HepG2 (cell line): Measurements from ENCODE around the gene IAH1. TPM values are rescaled to one million over a fixed set of nuclear protein-coding genes. Genes with fewer than 3 reads are reported as not detected.
"Not testable (repeated sequence)": the region's sequence is repeated elsewhere in the genome, so short reads cannot be mapped to it uniquely, and the experiment has no call there.

ENCODE experiments used
- ATAC-seq: fragments of 200-7000 bp; cut with Tn5 transposase; 3 replicates; pipeline ENCODE4 v1.9.1; 2020; ENCODE audit warnings: mild to moderate bottlenecking, moderate library complexity
- BruUV-seq: library from RNA; stranded (reverse); fragments of 400-500 nt; replicated peaks from 2 replicates; lab custom pipeline; 2021; lab: Mats Ljungman, UMichigan
- CTCF ChIA-PET: fragments of 300-600 bp; formaldehyde crosslinking; extraction: SDS; loops from one replicate; lab custom pipeline; 2021; ENCODE audit warnings: low total read pairs, inconsistent platforms, low intra/inter-chr PET ratio; lab: Yijun Ruan, JAX
- POLR2A ChIA-PET: fragments of 350-600 bp; sonication (Branson Sonifier 250); formaldehyde crosslinking; loops from one replicate; lab custom pipeline; 2020; ENCODE audit warnings: antibody characterized with exemption, inconsistent platforms; lab: Yijun Ruan, JAX
- DNase-seq: peaks from one replicate; pipeline ENCODE4 v3.0.0-alpha.2; 2015; ENCODE audit warnings: low spot score
- FAIRE-seq: peaks from 3 replicates; lab custom pipeline; 2011; peaks lifted over from hg19 to GRCh38; lab: Jason Lieb, UNC
- H2AFZ ChIP-seq: one replicate; pipeline ENCODE4 v1.6.1; 2011; ENCODE audit warnings: low read length, inconsistent platforms
- H3K27ac ChIP-seq: fragments of 300-600 bp; 3 replicates; pipeline ENCODE4 v1.8.0; 2011; ENCODE audit warnings: mixed run types, mild to moderate bottlenecking, mixed read lengths, low read length, inconsistent platforms; ENCODE audit not compliant: insufficient read depth; ENCODE audit errors: extremely low read length
- H3K27me3 ChIP-seq, 2 experiments: fragments of 200-600 bp in 1 of 2; 2 replicates in 1 of 2; 3 replicates in 1 of 2; pipeline versions ENCODE4 v1.6.0 to v1.8.0; 2011; ENCODE audit warnings: low read length in 2 of 2, mild to moderate bottlenecking in 2 of 2, moderate library complexity in 2 of 2, inconsistent platforms in 1 of 2; ENCODE audit not compliant: insufficient read depth in 2 of 2, control insufficient read depth in 1 of 2
- H3K36me3 ChIP-seq, 2 experiments: fragments of 200-600 bp in 1 of 2; replicated peaks in 1 of 2; 2 replicates in 1 of 2; 3 replicates in 1 of 2; pipeline versions ENCODE4 v1.5.1 to v1.8.0; 2011; ENCODE audit warnings: low read length in 2 of 2, inconsistent platforms in 1 of 2; ENCODE audit not compliant: insufficient read depth in 2 of 2, control insufficient read depth in 1 of 2
- H3K4me1 ChIP-seq: 2 replicates; pipeline ENCODE4 v1.5.1; 2012; ENCODE audit warnings: low read length, inconsistent platforms; ENCODE audit not compliant: insufficient read depth
- H3K4me2 ChIP-seq: 2 replicates; pipeline ENCODE4 v1.6.0; 2011; ENCODE audit warnings: low read depth, low read length, inconsistent platforms
- H3K4me3 ChIP-seq, 3 experiments: fragments of 200-600 bp in 1 of 3; sonication (generic), shearing (Covaris generic) in 1 of 3; replicated peaks in 1 of 3; 2 replicates each; pipeline ENCODE4 v1.5.1; 2011 to 2016; ENCODE audit warnings: low read length in 3 of 3, inconsistent platforms in 2 of 3, low read depth in 2 of 3, mild to moderate bottlenecking in 2 of 3, control low read depth in 1 of 3, mixed read lengths in 1 of 3; ENCODE audit not compliant: insufficient read depth in 1 of 3
- H3K79me2 ChIP-seq: one replicate; pipeline ENCODE4 v1.6.1; 2011; ENCODE audit warnings: low read length, inconsistent platforms; ENCODE audit not compliant: insufficient read depth
- H3K9ac ChIP-seq: 2 replicates; pipeline ENCODE4 v1.6.0; 2011; ENCODE audit warnings: mild to moderate bottlenecking, low read depth, low read length, inconsistent platforms; ENCODE audit not compliant: insufficient read depth
- H3K9me3 ChIP-seq: 2 replicates; pipeline ENCODE4 v1.5.1; 2012; ENCODE audit warnings: mild to moderate bottlenecking, low read length
- H4K20me1 ChIP-seq: 2 replicates; pipeline ENCODE4 v1.6.0; 2011; ENCODE audit warnings: inconsistent platforms, mild to moderate bottlenecking, low read length, moderate library complexity; ENCODE audit not compliant: insufficient read depth
- AGO2 ChIP-seq: fragments of 200-400 bp; formaldehyde crosslinking; optimal IDR thresholded peaks from 2 replicates; pipeline ENCODE3; 2017; ENCODE audit warnings: mild to moderate bottlenecking, low read depth, low read length, moderate library complexity
- DZIP1 ChIP-seq: sonication (generic); formaldehyde crosslinking; IDR thresholded peaks from 2 replicates; pipeline ENCODE4 v1.5.0; 2020; ENCODE audit warnings: mild to moderate bottlenecking, missing genetic modification reagents
- NAIF1 ChIP-seq: sonication (generic); formaldehyde crosslinking; IDR thresholded peaks from 2 replicates; pipeline ENCODE4 v1.5.0; 2020; ENCODE audit warnings: mild to moderate bottlenecking, missing genetic modification reagents, borderline replicate concordance
- NR1H2 ChIP-seq: sonication (generic); formaldehyde crosslinking; IDR thresholded peaks from 2 replicates; pipeline ENCODE4 v1.8.1; 2022; ENCODE audit warnings: low read depth, missing genetic modification reagents, borderline replicate concordance
- TFE3 ChIP-seq: IDR thresholded peaks from 2 replicates; pipeline ENCODE4 v1.6.1; 2016
- TOPORS ChIP-seq: sonication (generic); formaldehyde crosslinking; IDR thresholded peaks from 2 replicates; pipeline ENCODE4 v1.8.0; 2023; ENCODE audit warnings: mild to moderate bottlenecking, missing genetic modification reagents
- ZHX1 ChIP-seq: sonication (generic); formaldehyde crosslinking; IDR thresholded peaks from 2 replicates; pipeline ENCODE4 v1.8.1; 2022; ENCODE audit warnings: low read depth, mild to moderate bottlenecking, missing genetic modification reagents
- ZNF33B ChIP-seq: sonication (generic); formaldehyde crosslinking; IDR thresholded peaks from 2 replicates; pipeline ENCODE4 v1.5.1; 2020; ENCODE audit warnings: mild to moderate bottlenecking, missing genetic modification reagents
- ZNF557 ChIP-seq: sonication (generic); formaldehyde crosslinking; IDR thresholded peaks from 2 replicates; pipeline ENCODE4 v1.4.0; 2020; ENCODE audit warnings: missing genetic modification reagents
- WGBS: methylation state at CpG from one replicate; pipeline ENCODE4 v1.1.6; 2017; ENCODE audit warnings: low lambda C conversion rate; 5-methylcytosine and 5-hydroxymethylcytosine counted together
- in situ Hi-C: cut with HindIII; loops from 2 replicates; pipeline ENCODE4 v1.10.0; 2017; ENCODE audit warnings: low pct_unique_long_range_greater_than_20kb; ENCODE audit not compliant: extremely low pct_ligation_motif_present
- intact Hi-C: fragments of 100-400 bp; cut with micrococcal nuclease; formaldehyde crosslinking; loops from one replicate; pipeline ENCODE4 v1.10.0; 2022; ENCODE audit not compliant: unreplicated experiment
- polyA plus RNA-seq, 8 experiments: library from polyadenylated mRNA; depleted of rRNA in 3 of 8; stranded (reverse) in 7 of 8; unstranded in 1 of 8; fragments of >200 nt; fragmentation: Illumina TruSeq in 4 of 8; extraction: Trizol in 4 of 8; gene quantifications; 2 replicates each; pipeline versions ENCODE4 v1.2.1 to v1.2.3, GENCODE V29; 2011 to 2016; ENCODE audit warnings: low read depth in 4 of 8, missing spikeins in 1 of 8, mixed read lengths in 1 of 8; ENCODE audit not compliant: insufficient read depth in 1 of 8
- total RNA-seq, 5 experiments: library from RNA; depleted of rRNA; stranded (reverse); fragments of >200 nt; fragmentation: Illumina TruSeq; extraction: Trizol; gene quantifications; 2 replicates each; pipeline ENCODE4 v1.2.3, GENCODE V29; 2016; ENCODE audit warnings: low read depth in 1 of 5

The IAH1 gene
- total and polyA plus RNA-seq, 2 of the 13 experiments (the other 11 are each of a cell fraction or from before 2014, with no cell fraction given): 43.6 to 44.4 TPM

- TF ChIP-seq NR1H2 (CRISPR knock-in tag): no peak
- no peak for TF ChIP-seq ZNF33B (CRISPR knock-in tag)
- no peak for TF ChIP-seq TOPORS (CRISPR knock-in tag)
- no peak for TF ChIP-seq TFE3
These were observed 34.6 kb downstream of the IAH1 start (continued) for GRCh38 chr2:9508931-9509330.

GRCh38 chr2:9513946-9514345 is 39.6 kb downstream of the IAH1 start:
- H2AFZ ChIP-seq, BruUV-seq, H4K20me1 ChIP-seq, ATAC-seq, in situ Hi-C loops, CTCF ChIA-PET, H3K9ac ChIP-seq, H3K9me3 ChIP-seq, H3K4me2 ChIP-seq, H3K27me3 ChIP-seq, H3K4me3 ChIP-seq, FAIRE-seq, intact Hi-C loops, DNase-seq, H3K27ac ChIP-seq, H3K79me2 ChIP-seq, POLR2A ChIA-PET, H3K4me1 ChIP-seq: not testable (repeated sequence)
- peaks cover 5 to 40% of the 10 kb centered on the region in 2 experiments for H3K36me3 ChIP-seq
- WGBS: 91% methylated on average over 3 of the region's 3 CpGs

GRCh38 chr2:9517118-9517782 is 42.9 kb downstream of the IAH1 start:
- in situ Hi-C loops (no loop called here), intact Hi-C loops (no loop called here)
- POLR2A ChIA-PET: no interaction called here
- Histone ChIP-seq H4K20me1 (no peaks in the 10 kb centered on the region), H3K27ac (no peak overlapping the region), H3K9me3 (no peaks in the 10 kb centered on the region), H3K4me1 (no peaks in the 10 kb centered on the region), H3K9ac (no peak overlapping the region), H3K4me3 (no peak overlapping the region), H2AFZ (no peak overlapping the region), H3K79me2 (no peaks in the 10 kb centered on the region), H3K27me3 (no peaks in the 10 kb centered on the region), H3K36me3 (peaks cover 12 to 50% of the 10 kb centered on the region in 2 experiments), H3K4me2 (no peak overlapping the region)
- DNase-seq (no peak), ATAC-seq (no peak), FAIRE-seq (no peak)
- CTCF ChIA-PET: no interaction called here
- BruUV-seq: no TSS peak
- 91% methylated on average over 2 of the region's 2 CpGs for WGBS
- TF ChIP-seq AGO2: no peak
- no peak for TF ChIP-seq NAIF1 (CRISPR knock-in tag)
- no peak for TF ChIP-seq ZNF557 (CRISPR knock-in tag)
- no peak for TF ChIP-seq DZIP1
- no peak for TF ChIP-seq ZHX1 (CRISPR knock-in tag)
